UCSD-AML1 (cell line): ENCODE data around the gene RXRB.

Experiments
- DNase-seq: peaks from one replicate; lab custom pipeline; 2025; ENCODE audit not compliant: unreplicated experiment; lab: John Stamatoyannopoulos, UW

RXRB gene

DNA sequence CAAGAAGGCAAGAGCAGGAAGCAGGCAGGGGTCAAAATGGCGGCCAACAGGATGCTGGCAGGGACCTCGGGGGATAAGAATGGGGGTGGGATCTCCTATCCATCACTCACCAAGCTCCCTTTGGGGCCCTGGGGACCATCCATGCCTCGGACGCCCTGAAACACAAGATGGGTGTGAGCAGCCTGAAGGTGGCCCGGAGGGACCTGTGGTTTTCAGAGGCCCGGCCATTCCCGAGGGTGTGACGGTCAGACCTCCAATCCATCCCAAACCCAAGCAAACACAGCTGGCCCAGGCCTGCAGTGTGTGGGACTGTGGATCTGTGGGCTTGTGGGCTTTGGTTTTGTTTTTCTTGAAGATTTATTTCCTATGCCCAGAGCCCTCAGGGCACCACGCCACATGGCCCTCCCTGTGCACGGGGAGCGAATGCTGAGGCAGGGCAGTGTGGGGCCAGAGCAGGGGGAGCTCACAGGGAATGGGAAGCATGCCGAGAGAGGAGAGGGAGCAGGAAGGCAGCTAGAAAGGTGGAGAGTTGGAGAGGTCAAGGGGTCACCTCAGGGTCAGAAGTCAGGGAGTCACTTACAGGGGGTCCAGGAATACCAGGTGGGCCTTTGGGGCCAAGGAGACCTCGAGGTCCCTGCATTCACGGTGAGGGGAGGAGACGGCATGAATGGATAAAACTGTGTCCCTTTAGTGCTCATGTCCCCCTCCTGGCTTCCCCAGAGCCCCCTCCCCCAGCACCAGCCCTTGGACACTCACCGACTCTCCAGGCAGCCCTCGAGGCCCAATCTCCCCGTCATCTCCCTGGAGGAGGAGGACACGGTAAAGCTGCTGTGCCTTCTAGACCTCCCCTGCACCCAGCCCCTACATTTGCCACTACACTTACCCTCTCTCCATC is 22.7 kb downstream of the RXRB start:
- DNase-seq, result no peak

DNA sequence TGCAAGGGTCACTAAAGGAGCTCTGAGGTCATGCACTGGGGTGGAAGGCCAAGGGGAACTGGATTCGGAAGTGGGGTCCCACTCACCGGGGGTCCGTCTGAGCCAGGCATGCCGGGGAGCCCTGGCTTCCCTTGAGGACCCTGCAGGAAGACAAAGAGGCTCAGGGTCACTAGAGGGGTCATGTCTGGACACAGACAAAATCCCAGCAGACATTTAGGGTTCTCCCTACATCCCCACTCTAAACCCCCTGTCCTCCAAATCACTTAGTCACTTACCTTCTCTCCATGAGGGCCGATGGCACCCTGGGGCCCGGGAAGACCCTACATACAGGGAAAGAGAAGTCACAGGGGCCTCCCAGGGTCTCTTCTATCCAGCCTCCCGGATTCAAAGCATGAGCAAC is 23.6 kb downstream of the RXRB start:
- DNase-seq, result no peak

DNA sequence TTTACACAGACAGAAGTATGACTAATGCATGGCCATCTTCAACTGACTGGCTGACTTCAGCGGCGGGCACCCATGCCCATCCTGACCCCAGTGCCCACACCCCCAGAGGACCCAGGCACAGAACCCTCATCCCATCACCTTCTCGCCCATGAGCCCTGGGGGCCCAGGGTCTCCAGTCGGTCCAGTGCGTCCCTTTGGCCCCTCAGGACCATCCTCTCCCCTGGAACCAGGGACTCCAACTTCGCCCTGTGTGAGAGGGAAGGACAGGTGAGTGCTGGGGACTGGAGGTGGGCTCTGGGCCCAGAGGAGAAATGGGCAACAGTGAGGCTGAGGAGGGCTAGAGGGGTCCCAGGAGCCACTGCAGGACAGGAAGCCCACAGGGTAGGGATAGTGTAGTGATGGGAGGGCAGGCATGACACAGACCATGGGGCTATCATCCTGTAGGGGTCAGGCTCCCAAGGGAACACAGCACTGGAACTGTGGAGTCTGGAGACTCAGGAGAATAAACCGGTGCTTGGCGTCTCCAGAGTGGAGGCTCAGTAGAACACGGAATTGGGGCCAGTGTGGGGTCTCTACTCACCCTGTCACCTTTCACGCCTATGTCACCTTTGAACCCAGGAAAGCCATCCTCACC is 24.9 kb downstream of the RXRB start:
- DNase-seq, result no peak

DNA sequence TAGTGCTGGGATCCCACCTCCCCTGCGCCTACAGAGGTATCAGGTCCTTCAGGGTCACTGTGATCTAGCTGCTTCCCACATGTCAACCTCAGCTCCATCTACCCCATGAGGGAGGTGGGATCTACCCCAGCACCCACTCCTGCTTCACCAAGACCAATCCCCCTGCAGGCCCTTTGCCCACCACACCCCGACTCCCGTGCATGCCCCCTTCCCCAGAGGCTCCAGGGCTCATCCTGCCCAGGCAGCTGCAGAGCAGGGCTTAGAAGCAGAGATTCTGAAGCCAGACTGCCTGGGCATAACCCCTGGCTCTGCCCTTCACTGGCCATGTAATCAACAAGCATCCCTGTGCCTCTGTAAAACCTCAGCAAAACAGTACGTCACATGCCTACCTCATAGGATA is 25.7 kb downstream of the RXRB start:
- no peak for DNase-seq

DNA sequence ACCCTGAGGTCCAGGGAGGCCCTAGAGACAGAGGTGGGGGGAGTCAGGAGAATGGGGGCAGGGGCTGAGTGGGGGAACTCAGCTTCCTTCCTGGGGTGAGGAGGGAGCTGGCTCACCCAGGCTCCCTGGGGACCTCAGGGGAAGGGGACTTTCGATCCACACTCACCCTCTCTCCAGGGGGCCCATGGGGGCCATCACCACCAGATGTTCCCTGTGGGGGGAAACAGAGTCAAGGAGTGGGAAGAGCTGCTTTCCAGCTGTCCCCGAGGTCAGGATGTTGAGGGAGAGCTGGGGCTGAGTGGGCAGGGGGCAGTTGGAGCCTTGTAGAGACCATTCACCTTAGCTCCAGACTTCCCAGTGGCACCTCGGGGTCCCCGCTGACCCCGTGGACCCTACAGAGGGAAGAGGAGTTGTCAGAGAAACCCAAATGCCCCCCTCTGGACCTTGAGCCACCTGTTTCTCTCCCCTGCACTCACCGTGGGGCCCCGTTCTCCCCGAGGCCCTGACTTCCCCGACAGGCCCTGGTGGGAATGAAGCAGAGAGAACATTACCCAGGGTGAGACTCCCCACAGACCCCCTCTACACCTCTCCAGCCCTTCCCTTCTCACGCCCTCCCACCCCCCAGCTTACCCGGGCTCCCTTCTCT is 26.8 kb downstream of the RXRB start:
- DNase-seq, result no peak

DNA sequence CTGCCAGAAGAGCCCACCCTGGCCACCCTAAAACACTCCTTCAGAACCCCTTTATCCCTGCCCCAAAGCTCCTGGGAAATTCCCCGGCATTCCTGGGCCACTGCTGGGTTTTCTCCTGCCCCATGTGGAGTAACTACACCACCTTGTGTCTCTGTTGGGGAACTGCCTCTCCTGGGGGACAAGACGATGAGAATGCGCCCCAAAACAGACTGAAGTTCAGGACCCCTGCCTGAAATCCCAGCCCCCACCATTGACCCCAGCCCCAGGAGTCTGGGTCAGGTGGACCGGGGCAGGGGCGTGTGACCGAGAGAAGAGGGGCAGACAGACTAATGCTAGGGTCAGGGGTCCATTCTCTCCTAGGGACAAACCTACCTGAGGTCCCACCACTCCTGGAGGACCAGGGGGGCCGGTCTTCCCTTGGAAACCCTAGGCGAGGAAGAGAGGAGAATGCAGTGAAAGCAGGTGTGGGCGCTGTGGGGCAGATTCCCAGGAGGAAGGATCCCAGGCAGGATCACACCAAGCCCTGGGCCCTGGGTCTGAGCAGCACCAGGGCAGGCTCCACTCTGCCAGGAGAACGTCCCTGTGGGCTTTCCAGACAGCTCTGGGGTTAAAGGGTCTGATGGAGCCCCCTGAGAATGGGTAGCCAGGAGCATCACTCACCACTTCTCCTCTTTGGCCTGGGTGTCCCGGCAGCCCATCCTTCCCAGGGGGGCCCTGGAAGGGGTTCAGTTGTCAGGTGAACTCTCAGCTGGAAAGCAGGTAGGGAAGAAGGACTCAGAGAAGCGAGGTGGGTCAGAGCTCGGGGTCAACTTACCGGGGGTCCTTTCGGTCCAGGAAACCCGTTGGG is 27.6 kb downstream of the RXRB start:
- DNase-seq, result peak; percentile 21

DNA sequence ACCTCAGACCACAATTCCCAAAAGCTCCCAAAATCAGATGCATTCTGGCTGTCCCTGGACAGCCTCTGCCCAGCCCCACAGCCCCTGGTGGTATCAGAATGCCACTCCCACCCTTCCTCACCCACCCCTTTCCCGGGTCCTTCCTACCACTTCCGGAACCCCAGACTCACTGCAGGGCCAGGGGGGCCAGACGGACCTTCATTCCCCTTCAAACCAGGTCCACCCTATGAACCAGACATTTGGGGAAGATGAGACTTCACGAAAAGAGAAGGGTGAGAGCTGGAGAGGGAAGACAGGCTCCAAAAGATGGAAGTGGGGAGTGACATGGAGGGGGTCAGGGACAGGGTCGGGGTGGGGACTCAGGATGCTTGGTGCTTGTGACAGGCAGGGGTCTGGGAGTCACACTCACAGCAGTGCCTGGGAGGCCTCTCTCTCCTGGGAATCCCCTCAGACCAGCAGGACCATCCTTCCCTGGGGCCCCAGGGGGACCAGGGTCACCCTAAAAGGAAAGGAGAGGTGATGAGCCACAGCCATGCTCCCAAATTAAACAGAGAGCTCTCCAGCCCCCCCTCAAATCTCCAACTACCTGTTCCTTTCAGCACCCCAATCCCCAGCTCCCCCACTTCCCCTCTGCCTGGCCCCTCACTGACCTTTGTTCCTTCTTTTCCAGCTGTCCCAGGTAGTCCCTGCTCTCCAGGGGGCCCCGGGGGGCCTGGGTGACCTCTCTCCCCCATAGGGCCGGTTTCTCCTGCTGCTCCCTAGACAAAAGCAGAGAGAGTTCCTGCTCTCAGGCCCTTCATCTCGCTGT is 28.4 kb downstream of the RXRB start:
- no peak for DNase-seq

DNA sequence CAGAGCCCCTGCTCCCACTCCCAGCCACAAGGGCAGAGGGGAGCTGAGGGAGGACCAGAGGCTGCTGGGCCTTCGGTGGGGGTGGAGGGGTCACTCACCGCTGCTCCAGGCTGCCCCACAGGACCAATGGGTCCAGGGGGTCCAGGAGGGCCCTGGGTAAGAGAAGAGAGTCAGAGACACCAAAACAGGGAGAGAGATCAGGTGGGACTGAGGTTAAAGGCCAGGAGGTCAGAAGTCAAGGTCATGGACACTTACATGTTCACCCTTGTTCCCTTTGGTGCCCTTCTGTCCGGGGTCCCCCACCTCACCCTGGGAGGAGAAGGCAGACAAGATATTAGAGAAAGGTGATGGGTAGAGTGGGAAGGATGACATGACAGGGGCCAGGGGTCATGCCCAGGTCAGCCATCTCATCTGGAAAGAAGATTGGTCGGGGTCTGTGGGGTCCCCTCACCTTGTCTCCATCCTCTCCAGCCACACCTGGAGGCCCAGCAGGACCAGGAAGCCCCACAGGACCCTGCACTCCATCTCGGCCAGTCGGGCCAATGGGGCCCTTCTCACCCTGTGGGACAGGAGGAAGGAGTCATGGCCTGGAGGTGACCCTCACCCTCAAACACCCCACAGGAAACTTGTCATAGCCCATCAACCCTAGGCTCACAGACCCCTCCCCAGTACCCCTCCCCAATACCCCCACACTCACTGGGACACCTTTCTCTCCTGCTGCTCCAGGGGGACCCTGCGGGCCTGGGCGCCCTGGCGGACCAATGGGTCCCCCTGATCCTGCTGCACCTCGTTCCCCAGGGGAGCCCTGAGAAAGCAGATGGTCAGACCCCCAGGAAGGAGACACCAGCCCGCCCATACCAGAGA is 29.2 kb downstream of the RXRB start:
- no peak for DNase-seq

DNA sequence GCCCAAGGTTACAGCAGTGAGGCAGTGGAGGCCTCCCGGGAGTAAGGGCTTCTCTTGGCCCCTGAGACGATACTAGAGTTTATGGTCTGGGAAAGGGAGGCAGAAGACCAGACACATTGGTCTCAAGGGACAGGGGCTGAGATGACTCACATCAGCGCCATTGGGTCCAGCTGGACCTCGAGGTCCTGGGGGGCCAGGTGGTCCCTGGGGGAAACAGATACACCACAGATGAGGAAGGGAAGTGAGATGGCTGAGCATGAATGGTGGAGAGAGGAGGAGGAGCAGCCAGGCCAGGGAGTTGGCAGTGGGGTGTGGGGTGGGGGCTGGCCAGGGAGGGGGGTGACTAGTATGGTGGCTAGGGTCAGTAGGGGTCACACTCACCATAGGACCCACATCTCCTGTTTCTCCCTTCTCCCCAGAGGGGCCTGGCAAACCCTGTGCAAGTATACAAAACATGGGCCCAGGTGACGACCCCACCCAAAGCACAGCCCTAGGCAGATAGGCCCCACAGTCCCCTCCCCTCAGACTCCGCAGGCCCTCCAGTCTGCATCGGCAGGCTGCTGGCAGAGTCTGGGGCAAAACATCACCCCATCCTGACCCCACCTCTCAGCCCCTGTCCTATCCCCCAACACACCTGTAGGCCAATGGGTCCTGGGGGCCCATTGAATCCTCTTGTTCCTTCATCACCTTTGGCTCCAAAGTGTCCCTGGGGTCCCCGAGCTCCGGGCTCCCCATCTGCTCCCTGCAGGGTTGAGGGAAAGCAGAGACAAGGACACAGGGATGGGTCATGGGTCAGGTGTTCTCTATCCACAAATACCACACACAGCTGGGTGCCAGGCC is 30.1 kb downstream of the RXRB start:
- DNase-seq, result no peak

DNA sequence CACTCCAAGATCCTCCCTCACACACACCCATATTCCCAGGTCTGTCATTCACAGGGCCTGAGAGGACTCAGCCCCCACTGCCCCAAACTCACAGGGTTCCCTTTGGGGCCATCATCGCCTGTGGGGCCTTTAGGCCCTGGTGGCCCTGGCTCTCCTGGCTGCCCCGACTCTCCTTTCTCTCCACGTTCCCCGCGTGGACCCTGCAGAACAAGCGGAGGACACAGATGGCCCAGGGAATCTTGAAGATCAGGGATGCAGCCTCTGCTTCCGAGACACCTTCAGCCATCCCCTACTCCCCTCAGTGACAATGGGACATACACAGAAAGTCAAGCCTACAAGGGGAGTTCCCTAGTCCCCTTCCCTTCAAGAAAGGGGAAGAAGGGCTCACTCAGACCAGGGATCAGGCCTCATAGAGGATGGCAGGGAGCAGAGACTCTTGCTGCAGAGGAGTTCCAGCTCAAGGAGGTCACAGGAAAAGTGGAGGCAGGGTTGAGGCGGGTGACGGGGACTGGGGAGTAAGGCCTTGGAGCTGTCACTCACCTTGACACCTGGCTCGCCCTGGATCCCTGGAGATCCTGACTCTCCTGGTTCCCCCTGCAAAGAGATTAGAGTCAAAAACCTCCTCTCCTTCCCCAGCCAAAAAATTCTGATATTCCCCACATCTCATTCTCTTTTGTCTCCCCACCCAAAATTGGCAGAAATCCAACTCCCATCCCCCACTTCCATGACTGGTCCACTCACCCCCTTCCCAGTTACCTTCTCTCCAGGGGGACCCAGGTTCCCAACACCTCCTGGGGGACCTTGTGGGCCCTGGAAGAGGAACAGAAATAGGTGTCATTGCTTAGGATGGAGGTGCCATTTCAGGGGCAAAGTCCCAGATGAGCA is 30.9 kb downstream of the RXRB start:
- DNase-seq, result no peak

DNA sequence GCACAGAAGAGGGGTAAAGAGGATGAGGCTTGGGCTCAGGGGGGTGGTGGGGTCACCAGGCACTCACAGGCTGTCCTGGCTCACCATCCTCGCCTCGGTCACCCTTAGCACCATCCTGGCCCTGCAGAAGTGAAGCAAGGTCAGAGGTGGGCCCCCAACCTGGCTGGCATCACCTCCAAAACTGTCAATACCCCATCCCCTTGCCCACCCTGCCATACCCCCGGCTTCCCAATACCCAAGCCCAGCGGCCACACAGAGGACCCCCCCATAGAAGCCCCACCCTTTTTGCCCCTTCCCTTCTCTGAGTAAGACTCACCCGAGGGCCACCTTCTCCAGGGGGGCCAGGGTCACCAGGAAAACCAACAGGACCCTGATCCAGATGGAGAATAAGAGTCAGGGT is 31.8 kb downstream of the RXRB start:
- DNase-seq, result no peak

DNA sequence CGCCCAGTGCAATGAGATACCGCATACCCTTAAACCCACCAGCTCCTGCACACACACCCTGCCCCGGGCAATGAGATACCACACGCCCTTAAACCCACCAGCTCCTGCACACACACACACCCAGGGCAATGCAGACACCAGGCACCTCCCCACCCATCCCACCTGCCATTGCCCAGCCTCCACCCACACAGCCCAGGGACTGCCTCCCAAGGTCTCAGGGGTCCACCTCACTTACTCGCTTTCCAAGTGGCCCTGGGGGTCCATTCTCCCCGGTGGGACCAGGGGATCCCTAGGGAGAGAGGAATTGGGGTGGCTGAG is 32.2 kb downstream of the RXRB start:
- DNase-seq, result no peak

DNA sequence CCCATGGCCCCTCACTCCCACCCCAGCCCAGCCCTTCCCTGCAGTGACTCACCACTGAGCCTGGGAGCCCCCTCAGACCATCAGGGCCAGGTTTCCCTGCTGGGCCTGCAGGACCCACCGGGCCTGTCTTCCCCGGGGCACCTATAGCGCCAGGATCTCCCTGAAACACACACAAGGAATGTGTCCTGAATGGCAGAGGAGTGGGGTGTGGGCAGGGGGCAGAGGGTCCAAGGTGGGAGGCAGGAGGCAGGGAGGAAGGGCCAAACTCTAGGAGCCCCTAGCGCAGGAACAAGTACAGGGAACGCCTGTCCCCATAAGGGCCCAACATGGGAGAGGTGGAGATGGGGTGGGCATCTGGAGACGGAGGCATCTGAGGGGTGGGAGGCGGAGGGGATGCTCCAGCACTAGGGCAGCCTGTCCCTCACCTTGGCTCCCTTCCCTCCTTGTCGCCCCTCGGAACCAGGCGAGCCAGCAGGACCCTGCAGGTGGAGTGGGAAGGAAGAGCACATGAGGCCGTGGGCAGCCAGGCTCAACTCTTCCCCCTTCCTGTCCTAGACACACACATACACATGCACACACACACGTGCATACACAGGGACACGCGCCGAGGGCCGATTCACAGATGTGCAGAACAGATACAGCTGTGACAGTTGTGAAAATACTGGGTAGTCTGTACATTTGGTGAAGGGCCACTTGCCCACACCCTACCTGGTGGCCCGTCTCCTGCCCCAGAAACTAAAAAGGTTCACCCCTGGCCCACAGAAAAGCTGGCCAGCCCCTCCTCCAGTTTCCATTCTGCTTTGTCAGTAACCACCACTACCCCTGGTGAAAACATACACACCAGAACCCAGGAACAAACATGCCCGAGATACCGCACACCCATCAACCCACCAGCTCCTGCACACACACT is 32.8 kb downstream of the RXRB start:
- no peak for DNase-seq

DNA sequence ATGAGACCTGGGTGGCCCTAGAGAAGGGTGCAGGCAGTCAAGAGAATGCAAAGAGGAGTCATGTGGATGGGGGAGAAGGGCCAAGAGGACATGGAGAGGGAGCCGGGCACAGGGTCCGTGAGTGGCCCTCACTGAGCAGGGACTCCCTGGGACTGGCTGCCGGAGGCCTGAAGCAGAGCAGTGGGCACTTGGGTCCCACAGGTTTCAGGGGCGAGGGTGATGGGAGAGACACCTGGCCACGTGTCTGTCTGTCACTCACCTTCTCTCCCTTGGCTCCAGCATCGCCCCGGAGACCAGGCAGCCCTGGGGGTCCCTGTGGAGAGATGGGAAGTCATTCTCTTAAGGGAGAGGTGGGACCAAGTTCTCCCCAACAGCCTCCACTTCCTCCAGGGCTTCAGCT is 33.7 kb downstream of the RXRB start:
- no peak for DNase-seq

DNA sequence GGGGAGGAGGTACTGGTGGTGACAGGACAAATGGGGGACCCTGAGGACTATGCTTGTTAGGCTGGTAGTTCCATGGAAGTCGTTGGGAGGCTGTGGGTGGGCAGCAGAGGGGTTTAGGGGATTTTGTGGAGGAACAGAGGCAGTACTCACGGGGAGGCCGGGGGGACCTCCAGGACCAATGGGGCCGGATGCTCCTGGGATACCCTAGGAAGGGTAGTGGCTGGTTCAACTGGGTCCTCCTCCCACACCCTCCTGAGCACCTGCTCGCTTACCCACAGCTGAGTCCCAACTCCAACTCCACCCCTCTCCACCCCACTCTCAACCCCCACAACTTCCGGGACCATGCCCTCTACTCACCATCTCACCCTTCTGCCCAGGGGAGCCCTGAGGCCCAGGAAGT is 34.1 kb downstream of the RXRB start:
- no peak for DNase-seq

DNA sequence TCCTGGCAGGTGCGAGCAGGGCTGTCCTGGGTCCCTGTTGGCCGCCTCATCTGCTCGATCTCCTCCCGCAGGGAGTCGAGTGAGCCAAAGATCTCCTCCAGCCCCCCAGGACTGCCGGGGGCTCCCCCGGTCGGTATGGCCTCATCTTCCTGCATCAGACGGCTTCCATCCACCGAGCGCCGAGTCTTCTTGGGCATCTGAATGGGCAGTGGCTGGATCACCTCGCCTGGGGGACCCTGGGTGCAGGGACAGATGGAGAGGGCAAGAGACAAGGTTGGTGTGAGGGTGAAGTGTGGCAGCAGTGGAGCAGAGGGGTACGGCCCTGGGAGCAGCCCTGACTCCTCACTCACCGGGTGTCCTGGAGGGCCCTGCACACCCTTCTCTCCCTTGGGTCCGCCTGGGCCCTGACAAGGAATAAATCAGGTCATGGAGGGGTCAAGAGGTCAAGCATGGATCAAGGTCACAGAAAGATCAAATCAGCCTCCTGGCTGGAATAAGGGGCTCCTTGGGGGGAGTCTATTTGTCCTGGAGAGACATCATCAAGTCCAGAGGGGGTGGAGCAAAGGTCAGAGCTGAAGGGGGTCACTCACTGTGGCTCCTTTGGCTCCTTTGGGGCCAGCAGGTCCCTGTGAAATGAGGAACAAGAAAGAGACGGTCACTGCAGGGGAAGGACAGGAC is 34.7 kb downstream of the RXRB start:
- no peak for DNase-seq
